Tibial nerve (tissue), 4 donors: ENCODE data around the gene TMEM259.

ENCODE experiments used
- EP300 ChIP-seq, 2 donors: sonication (generic); formaldehyde crosslinking; IDR thresholded peaks; one replicate each; pipeline ENCODE4 v1.6.1; 2017; ENCODE audit warnings: antibody characterized with exemption in 2 of 2, mild to moderate bottlenecking in 1 of 2
- POLR2A ChIP-seq, 2 donors: fragments of 450-650 bp; IDR thresholded peaks; one replicate each; pipeline ENCODE4 v1.6.1; 2017; ENCODE audit warnings: antibody characterized with exemption in 2 of 2, mild to moderate bottlenecking in 2 of 2, moderate library complexity in 2 of 2
- TF ChIP-seq, protein P1 (sequence below), 5 experiments: fragments of 200-600 bp in 3 of 5; fragments of 450-650 bp in 2 of 5; sonication (generic) in 3 of 5; IDR thresholded peaks; one replicate each; pipeline ENCODE4 v1.5.1; 2016 to 2019; ENCODE audit warnings: antibody characterized with exemption in 5 of 5, mild to moderate bottlenecking in 3 of 5, moderate library complexity in 2 of 5

DNA sequence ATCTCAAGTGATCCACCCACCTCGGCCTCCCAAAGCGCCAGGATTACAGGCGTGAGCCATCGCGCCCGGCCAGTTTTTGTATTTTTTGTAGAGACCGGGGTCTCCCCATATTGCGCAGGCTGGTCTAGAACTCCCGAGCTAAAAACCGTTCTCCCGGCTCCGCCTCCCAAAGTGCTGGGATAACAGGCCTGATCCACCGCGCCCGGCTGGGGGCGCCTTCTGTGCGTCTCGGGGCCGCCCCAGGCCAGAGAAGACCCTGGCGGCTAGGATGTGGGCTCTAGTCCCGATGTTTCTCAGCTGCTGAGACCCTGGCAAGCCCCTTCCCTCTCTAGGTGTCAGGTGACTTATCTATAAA, 49.6 kb upstream of the TMEM259 start:
- TF ChIP-seq POLR2A (IDR thresholded peaks at IDR 0.05) (no peak), EP300 (IDR thresholded peaks at IDR 0.05) (no peak)
- TF ChIP-seq, protein P1, sequence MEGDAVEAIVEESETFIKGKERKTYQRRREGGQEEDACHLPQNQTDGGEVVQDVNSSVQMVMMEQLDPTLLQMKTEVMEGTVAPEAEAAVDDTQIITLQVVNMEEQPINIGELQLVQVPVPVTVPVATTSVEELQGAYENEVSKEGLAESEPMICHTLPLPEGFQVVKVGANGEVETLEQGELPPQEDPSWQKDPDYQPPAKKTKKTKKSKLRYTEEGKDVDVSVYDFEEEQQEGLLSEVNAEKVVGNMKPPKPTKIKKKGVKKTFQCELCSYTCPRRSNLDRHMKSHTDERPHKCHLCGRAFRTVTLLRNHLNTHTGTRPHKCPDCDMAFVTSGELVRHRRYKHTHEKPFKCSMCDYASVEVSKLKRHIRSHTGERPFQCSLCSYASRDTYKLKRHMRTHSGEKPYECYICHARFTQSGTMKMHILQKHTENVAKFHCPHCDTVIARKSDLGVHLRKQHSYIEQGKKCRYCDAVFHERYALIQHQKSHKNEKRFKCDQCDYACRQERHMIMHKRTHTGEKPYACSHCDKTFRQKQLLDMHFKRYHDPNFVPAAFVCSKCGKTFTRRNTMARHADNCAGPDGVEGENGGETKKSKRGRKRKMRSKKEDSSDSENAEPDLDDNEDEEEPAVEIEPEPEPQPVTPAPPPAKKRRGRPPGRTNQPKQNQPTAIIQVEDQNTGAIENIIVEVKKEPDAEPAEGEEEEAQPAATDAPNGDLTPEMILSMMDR (IDR thresholded peaks at IDR 0.05) = no peak
